OCI-M2 (cell line): Measurements from ENCODE around the gene CDH5.

ENCODE experiments used
- DNase-seq: peaks from one replicate; lab custom pipeline; 2025; ENCODE audit not compliant: unreplicated experiment; lab: John Stamatoyannopoulos, UW

Gene CDH5

DNA sequence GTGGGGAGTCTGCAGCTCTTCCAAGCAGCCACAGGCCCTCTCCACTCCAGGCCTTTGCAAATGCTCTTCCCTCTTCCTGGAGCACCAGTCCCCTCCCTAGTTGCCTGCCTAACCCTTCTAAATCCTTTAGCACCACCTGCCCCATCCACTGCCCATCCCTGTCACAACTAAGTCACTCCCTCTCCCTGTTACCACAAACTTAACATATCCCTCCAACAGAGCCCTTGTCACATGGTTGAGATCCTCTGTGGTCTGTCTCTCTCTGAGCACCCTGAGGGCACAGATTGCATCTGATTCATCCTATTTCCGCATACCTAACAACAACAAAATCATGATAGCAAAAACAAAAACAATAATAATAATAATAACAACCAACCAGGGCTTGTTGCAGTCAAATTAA, 49.6 kb downstream of the CDH5 start:
- DNase-seq: no peak

GRCh38 chr16:66416939-66417700, 50.6 kb downstream of the CDH5 start:
- DNase-seq: no peak

- DNase-seq: no peak
Observed at GRCh38 chr16:66418165-66418962, 51.9 kb downstream of the CDH5 start.

GRCh38 chr16:66419527-66419926, 53.0 kb downstream of the CDH5 start:
- DNase-seq: no peak

DNA sequence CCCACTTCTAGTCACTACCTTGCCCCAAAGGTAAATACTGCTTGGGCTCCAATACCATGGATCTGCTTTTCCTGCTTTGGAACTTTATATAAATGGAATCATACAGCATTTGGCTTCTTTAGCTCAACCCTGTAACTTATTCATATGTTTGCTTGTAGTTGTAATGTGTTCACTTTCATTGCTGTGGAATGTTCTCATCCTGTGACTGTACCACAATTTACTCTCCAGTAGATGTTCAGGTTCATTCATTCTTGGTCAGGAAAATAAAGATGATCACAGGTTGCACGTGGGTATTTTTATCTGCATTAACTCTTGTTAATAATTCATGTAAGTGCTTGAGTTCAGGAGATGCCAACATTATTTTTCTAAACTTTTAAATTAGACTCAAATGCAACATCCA, 53.9 kb downstream of the CDH5 start:
- no peak for DNase-seq

GRCh38 chr16:66421891-66422290, 55.4 kb downstream of the CDH5 start:
- no peak for DNase-seq

DNA sequence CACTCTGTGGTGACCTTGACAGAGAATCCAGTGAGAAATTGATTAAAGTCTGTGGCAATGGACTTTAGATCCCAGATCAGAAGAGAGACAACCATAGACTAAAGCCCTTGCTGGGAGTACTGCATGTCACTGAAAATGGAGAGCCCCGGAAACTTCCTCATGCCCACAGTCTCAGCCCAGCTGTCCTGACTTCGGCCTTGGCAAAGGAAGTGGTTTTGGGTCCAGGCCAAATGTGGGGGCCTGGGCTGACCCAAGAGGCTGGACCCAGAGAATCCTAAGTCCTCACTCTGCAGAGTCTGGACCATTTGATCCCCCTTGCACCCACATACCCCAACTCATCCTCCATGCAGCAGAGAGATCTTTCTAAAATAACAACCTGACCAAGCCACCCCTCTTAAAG, 55.9 kb downstream of the CDH5 start:
- DNase-seq: no peak

- DNase-seq: no peak
Observed at GRCh38 chr16:66423177-66423576, 56.7 kb downstream of the CDH5 start.

- DNase-seq: no peak
Observed at GRCh38 chr16:66425651-66426050, 59.2 kb downstream of the CDH5 start.

DNA sequence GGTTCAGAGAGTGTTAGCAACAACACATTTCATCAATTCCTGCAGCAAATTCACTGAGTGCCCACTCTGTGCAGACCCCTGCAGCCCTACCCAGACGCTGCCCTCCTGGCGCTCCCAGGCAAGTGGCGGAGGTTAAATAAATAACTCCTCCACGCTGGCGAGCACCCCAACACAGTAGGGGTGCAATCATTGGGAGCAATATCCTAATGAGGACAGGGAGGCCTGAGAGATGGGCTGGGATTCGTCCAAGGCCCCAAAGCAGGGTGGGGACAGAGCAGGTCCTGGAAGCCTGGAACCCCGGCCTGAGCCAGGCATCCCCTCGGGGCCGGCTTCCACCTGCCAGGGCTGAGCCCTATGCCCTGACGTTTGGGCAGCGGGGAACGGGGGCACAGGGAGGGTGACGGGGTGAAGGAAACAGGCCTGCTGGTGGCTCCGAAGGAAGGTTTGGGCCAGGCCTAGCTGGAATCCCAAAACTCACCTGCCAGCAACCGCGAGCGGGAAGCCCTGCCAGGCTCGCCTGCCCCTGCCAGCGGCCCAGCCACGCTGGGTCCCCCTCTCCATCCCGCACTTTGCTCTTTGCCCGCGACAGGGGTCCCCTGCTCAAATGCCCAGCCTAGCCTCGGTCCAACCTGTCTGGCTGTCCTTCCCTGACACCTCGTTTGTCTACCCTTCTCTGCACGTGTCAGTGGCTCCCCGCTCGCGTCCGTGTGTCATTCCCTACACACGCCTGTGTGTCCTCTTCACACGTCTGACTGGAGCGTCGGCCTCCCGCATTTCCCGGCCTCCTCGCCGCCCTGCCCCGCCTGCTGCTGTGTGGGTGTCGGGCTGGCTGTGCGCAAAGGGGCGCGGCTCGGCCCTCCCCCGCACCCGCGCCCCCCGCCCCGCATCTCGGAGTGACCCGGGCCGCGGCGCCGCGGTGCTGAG, 59.9 kb downstream of the CDH5 start:
- no peak for DNase-seq

DNA sequence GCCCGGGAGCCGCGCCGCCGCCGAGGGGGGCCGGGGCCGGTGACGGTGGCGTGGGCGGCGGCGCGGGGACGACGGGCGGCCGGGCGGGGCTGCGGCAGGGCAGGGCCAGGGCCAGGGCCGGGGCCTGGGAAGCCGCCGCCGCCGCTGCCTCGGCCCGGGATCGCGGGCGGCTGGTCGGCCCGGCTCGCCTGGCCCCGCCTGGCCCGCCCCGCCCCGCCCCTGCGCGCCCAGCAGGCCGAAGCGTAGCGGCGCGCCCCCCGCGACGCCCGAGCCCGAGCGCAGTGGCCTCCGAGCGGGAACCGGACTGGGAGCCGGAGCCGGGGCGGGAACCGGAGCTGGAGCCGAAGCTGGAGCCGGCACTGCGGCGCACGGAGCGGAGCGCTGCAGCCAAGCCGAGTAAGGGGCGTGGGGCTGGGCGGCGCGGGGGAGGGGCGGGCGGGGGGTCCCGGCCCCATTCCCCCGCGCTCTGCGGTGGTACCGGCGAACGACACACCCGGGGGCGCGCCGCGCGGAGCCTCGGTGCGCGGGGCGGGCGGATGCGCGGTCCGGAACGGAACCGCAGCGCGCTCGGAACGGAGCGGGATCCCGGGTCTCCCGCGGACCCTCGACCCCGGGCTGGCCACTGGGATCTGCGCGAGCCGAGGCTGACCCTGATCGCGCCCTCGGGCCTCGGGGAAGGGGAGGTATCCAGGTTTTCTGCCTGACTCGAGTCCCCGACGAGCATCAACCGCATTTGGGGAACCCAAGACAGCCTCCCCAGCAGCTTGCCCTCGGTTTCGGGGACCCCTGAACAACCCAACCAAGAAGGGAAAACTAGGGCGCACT, 60.8 kb downstream of the CDH5 start, which contains the start of gene BEAN1:
Gene BEAN1 (plus strand): TSS at position 260 of the 825 bp plus-strand sequence. CDS start 10,382 bp downstream, outside the sequence.
- no peak for DNase-seq

- DNase-seq: no peak
Observed at GRCh38 chr16:66427871-66428681, 61.6 kb downstream of the CDH5 start.

DNA sequence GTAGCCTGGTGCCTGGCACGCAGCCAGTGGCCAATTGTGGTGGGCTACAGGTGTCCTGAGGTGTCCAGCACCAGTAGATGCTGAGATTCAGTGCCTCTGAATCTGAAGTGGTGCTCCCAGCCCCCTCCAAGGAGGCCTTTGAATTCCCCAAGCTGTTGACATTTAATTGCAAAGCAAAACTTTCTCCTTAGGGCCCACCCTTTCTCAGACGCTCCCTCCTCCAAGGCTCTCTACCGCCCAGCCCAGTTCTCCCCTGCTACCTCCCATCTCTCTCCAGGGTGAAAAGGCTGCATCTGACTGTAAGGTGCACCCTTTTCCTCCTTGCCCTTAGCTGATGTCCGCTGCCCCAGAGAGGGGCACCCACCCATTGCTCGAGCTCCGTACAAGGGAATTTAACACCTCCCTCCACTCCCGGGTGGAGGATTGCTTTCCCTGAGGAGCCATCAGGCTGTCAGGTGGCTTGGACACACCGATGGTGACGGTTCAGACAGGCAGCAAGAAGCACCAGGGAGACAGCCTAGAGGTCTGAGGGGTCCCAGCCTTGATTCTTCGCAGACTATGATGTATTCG, 62.3 kb downstream of the CDH5 start:
- DNase-seq: no peak

GRCh38 chr16:66429290-66429962, 62.9 kb downstream of the CDH5 start:
- DNase-seq: no peak

DNA sequence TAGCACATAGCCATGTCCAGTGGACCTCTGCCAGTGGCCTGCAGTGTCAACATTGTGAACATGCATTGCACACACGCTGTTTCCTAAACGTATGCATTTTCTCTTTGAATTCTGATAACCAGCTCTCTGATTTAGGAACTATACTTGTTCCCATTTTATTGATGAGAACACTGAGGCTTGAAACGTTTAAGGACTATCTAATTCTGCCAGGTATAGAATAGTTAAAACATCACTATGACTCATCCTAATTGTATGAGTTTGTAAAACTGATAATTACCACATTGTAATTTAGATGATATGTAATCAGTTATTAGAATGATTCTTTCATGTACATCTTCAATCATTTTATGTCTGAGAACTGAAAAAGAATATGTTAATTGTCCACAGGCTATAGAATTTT, 63.7 kb downstream of the CDH5 start:
- DNase-seq: no peak

GRCh38 chr16:66431760-66432159, 65.3 kb downstream of the CDH5 start:
- no peak for DNase-seq

DNA sequence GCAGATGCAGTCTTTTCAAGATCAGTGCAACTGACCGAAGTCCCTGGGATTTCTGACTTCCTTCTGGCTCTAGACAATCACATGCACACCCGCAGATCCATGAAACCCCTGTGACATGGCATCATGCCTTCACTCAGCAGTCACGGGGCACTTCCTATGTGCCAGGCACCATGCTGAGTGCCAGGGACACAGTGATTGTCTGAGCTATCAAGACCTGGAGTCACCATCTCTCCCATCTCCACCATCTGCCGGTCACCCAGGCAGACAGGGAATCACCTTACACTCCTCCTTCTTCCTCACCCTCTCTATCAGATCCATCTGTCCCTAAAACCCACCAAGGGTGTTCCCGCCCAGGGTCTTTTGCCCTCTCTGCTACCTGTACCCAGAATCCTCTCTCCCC, 65.9 kb downstream of the CDH5 start:
- DNase-seq: no peak

- no peak for DNase-seq
Observed at GRCh38 chr16:66434619-66435430, 68.3 kb downstream of the CDH5 start.
